ENCODE data around the gene RGS4.

RGS4 gene

GRCh38 chr1:163069142-163069541 is at the start of gene RGS4:
Gene RGS4 (plus strand): TSS chr1:163069361. CDS start chr1:163069485, 124 bp downstream.
- DNase-seq (ENCODE audit: low read depth) = no peak

- DNase-seq (ENCODE audit: low read depth) = no peak
Measured at GRCh38 chr1:163022129-163022528, 47.0 kb upstream of the RGS4 start.

GRCh38 chr1:163027610-163028009 is 41.6 kb upstream of the RGS4 start:
- DNase-seq (ENCODE audit: low read depth) = no peak

- DNase-seq (ENCODE audit: low read depth) = no peak
Measured at GRCh38 chr1:163029901-163030300, 39.3 kb upstream of the RGS4 start.

GRCh38 chr1:163035446-163036249 is 33.5 kb upstream of the RGS4 start:
- no peak for DNase-seq (ENCODE audit: low read depth)

- DNase-seq (ENCODE audit: low read depth) = no peak
Measured at GRCh38 chr1:163036671-163037070, 32.5 kb upstream of the RGS4 start.

GRCh38 chr1:163038928-163039706 is 30.0 kb upstream of the RGS4 start:
- DNase-seq (ENCODE audit: low read depth) = no peak

GRCh38 chr1:163039707-163040093 is 29.5 kb upstream of the RGS4 start:
- DNase-seq (ENCODE audit: low read depth) = no peak

- DNase-seq (ENCODE audit: low read depth) = no peak
Measured at GRCh38 chr1:163046071-163046470, 23.1 kb upstream of the RGS4 start.

GRCh38 chr1:163047951-163048659 is 21.1 kb upstream of the RGS4 start:
- no peak for DNase-seq (ENCODE audit: low read depth)

GRCh38 chr1:163048869-163049268 is 20.3 kb upstream of the RGS4 start:
- no peak for DNase-seq (ENCODE audit: low read depth)

GRCh38 chr1:163049296-163049695 is 19.9 kb upstream of the RGS4 start:
- DNase-seq (ENCODE audit: low read depth) = no peak

- no peak for DNase-seq (ENCODE audit: low read depth)
Measured at GRCh38 chr1:163050496-163050895, 18.7 kb upstream of the RGS4 start.

GRCh38 chr1:163054181-163054591 is 15.0 kb upstream of the RGS4 start:
- no peak for DNase-seq (ENCODE audit: low read depth)

GRCh38 chr1:163055005-163055404 is 14.2 kb upstream of the RGS4 start:
- no peak for DNase-seq (ENCODE audit: low read depth)

GRCh38 chr1:163055531-163055930 is 13.6 kb upstream of the RGS4 start:
- DNase-seq (ENCODE audit: low read depth) = no peak

GRCh38 chr1:163056831-163057230 is 12.3 kb upstream of the RGS4 start:
- DNase-seq (ENCODE audit: low read depth) = no peak

GRCh38 chr1:163060343-163061007 is 8.7 kb upstream of the RGS4 start:
- no peak for DNase-seq (ENCODE audit: low read depth)

- no peak for DNase-seq (ENCODE audit: low read depth)
Measured at GRCh38 chr1:163063143-163063542, 6.0 kb upstream of the RGS4 start.

- DNase-seq (ENCODE audit: low read depth) = no peak
Measured at GRCh38 chr1:163063610-163064009, 5.6 kb upstream of the RGS4 start.

- DNase-seq (ENCODE audit: low read depth) = no peak
Measured at GRCh38 chr1:163066168-163066567, 3.0 kb upstream of the RGS4 start.

- no peak for DNase-seq (ENCODE audit: low read depth)
Measured at GRCh38 chr1:163066686-163067085, 2.5 kb upstream of the RGS4 start.

Data from stimulated activated CD8-positive, alpha-beta memory T cell treated with anti-CD3 and anti-CD28 coated beads, Interleukin-7, amount 100 ng/mL, for 24 hours (primary cell).